Effector CD8-positive, alpha-beta T cell (primary cell): ENCODE data around the gene POLR2H.

Experiments
- DNase-seq: peaks from one replicate; lab custom pipeline; 2025; lab: John Stamatoyannopoulos, UW

POLR2H gene

GRCh38 chr3:184371570-184372018 lies 10.1 kb downstream of the POLR2H start:
- DNase-seq, result peak; percentile 22

GRCh38 chr3:184372296-184372821 lies 10.8 kb downstream of the POLR2H start:
- no peak for DNase-seq

- no peak for DNase-seq
These were observed 11.4 kb downstream of the POLR2H start for GRCh38 chr3:184372911-184373310.

GRCh38 chr3:184373422-184373821 lies 11.9 kb downstream of the POLR2H start:
- DNase-seq, result no peak

GRCh38 chr3:184375747-184376461 lies 14.4 kb downstream of the POLR2H start:
- no peak for DNase-seq

- DNase-seq, result no peak
These were observed 15.9 kb downstream of the POLR2H start for GRCh38 chr3:184377374-184377773.

- DNase-seq, result no peak
These were observed 16.5 kb downstream of the POLR2H start, which contains the start of gene THPO for GRCh38 chr3:184377882-184378445. THPO (minus strand) TSS chr3:184378207; CDS start chr3:184376259, 1,948 bp downstream.

GRCh38 chr3:184378651-184379357 lies 17.3 kb downstream of the POLR2H start:
- no peak for DNase-seq

- DNase-seq, result no peak
These were observed 18.1 kb downstream of the POLR2H start, which contains the start of gene CHRD for GRCh38 chr3:184379358-184380184. CHRD (plus strand) TSS chr3:184380054; CDS start chr3:184380319, 265 bp downstream.

GRCh38 chr3:184380185-184380626 lies 18.7 kb downstream of the POLR2H start:
- peak; percentile 5 for DNase-seq

- DNase-seq, result no peak
These were observed 19.2 kb downstream of the POLR2H start for GRCh38 chr3:184380627-184381260.

GRCh38 chr3:184381261-184382224 lies 20.0 kb downstream of the POLR2H start:
- DNase-seq, result no peak

- no peak for DNase-seq
These were observed 21.0 kb downstream of the POLR2H start for GRCh38 chr3:184382326-184383032.

GRCh38 chr3:184383033-184383740 lies 21.7 kb downstream of the POLR2H start:
- no peak for DNase-seq

GRCh38 chr3:184384342-184384741 lies 22.8 kb downstream of the POLR2H start:
- no peak for DNase-seq

GRCh38 chr3:184384856-184385422 lies 23.4 kb downstream of the POLR2H start:
- DNase-seq, result no peak

GRCh38 chr3:184386047-184386806 lies 24.7 kb downstream of the POLR2H start:
- DNase-seq, result no peak
